GM18907 (cell line): ENCODE results near the gene FTCD.

ENCODE experiments used
- ATAC-seq: cut with Tn5 transposase; IDR thresholded peaks from one replicate; pipeline ENCODE4 v1.9.1; 2021; ENCODE audit warnings: mild to moderate bottlenecking, moderate library complexity; ENCODE audit not compliant: unreplicated experiment

FTCD gene

DNA sequence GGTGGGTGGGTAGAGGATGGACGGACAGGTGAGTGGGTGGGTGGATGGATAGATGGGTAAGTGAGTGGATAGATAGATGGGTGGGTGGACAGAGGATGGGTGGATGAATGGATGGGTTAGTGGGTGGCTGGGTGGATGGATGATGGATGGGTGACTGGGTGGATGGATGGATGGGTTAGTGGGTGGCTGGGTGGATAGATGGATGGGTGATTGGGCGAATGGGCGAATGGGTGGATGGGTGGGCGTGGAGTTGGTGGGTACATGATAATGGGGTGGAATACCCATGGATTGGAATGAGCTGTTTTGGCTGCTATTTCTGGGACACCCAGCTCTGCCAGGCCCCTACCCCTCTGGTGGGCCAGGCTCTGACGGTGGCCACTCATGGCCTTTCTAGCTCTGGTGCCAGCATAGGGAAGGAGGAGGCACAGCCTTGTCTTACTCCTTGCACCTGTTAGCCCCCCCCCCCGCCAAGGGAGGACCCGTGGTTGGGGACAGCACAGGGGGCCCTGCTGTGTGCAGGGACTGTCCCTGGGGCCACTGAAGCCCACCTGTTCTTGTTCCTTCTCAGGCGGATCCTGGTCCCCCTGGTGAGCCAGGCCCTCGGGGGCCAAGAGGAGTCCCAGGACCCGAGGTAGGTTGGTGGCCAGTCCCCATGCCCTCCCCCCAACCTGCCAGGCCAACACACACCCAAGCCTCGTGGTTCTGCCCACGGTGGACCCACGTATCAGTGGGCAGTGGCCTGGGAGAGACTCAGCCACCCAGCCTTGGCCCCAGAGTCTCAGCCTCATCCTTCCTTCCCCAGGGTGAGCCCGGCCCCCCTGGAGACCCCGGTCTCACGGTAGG, 31.1 kb downstream of the FTCD start:
- no peak for ATAC-seq

DNA sequence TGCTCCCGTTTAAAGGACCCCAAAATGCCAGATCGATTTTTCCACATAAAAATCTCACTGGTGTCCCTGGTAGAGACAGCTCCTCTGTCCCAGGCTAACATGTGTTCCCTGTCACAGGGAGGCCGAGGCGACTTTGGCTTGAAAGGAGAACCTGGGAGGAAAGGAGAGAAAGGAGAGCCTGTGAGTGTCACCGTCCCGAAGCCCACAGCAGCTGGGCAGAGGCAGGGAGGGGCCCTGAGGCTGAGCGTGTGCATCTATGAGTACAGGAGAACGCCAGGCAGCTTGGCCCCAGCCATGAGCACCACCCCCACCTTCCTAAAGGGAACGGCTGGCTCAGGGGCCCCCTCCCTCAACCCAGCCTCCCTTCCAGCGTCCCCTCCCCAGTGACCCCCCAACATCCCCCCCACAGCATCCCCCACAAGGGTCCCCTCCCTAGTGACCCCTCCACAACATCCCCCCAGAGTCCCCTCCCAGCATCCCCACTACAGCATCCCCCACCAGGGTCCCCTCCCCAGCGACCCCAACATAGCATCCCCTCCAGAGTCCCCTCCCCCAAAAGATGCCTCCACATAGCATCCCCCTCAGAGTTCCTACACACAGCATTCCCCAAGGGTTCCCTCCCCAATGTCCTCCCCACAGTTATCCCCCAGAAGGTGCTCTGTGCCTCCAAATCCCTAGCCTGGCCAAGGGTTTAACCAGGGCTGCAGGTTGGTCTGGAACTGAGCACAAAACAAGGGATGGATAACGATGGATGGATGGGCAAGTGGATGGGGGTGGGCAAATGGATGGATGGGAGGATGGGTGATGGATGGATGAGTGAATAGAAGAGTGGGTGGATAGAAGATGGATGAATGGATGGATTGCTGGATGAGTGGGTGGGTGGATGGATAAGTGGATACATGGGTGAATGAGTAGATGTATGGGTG, 32.4 kb downstream of the FTCD start:
- ATAC-seq = no peak

DNA sequence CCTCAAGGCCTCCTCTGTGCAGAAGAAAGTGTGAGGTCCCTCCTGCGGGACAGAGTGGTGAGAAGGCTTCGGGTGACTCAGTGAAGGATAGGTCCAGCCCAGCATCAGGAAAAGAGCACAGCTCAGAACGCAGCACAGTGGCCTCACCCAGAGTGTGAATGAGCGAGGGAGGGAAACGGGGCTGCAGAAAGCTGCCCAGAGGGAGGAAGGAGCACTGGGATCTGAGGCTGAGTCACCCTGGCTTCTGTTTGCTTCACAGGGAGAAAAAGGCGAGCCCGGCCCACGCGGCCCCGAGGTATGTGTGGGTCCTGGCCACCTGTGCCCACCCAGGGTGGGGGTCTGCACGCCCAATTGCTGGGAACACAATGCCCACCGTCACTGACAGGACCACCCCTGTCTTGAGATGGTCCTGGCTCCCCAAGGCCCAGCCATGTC, 33.1 kb downstream of the FTCD start:
- ATAC-seq = no peak

DNA sequence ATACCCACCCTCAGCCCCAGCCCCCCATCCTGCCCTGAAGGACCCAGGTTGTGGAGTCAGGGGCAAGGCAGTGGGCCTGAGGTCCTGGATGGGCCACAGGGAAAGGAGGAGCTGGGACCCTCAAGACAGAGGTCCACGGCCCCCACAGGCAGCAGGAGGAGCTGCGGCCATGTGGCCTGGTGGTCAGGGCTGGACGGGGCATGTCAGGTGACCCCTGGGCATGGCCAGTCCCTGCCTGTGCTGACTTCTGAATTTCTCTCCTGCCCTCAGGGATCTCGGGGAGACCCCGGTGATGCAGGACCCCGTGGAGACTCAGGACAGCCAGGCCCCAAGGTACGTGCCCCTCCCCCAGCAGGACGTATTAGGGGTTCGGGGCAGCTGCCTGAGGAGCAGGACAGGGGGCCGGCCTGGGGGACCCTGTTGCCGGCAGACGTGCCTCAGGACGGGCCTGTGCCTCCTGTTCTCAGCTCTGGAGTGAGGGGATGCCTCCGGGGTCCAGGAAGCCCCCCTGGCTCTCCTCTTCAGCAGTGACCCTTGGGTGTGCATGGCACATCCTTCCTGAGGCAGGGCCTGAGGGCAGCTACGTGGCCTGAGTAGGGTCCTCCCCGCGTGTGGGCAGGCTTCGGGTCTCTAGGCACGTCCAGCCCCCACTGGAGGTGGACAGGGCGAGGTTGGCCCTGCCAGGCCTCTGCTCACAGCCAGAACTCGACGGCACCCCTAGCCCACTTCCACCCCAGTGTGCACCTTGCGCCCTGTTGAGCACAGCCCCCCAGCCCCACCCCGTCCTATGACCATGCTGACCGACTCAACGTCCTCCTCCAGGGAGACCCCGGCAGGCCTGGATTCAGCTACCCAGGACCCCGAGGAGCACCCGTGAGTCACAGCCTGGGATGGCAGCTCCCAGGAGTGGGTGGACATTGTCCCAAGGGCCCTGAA, 33.8 kb downstream of the FTCD start:
- no peak for ATAC-seq

DNA sequence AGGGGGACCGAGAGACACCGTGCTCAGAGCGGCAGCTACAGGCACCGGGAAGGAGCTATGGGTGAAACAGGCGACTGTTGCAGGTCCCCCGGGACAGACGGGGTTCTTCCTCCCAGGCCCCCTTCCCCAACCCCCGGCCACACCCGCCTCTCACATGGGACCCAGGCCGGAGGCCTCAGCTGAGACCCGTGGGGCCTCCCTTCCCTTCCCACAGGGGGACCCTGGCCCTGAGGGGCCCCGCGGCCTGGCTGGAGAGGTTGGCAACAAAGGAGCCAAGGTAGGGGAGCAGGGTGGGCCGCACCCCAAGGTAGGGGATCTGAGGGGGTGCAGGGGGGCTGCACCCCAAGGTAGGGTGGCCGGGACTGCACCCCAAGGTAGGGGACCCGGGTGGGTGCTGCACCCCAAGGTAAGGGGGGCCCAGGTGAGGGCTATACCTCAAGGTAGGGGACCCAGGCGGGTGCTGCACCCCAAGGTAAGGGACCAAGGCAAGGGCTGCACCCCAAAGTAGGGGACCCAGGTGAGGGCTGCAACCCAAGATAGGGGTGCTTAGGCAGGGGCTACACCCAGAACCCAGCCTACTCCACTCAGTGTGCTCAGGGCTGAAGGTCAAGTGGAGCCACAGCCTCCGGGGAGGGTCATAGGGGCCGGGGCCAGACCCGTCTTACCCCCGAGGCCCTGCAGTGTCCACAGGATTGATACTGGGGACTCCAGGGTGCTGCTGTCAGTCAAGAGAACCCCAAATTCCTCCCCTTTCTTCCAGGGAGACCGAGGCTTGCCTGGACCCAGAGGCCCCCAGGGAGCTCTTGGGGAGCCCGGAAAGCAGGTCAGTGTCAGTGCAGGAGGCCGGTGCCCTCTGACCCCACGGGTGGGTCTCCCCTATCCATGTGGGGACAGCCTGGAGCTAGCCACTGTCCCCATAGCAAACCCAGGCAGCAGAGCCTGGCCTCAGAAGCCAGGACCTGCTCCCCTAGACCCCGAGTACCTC, 34.8 kb downstream of the FTCD start:
- ATAC-seq = no peak

DNA sequence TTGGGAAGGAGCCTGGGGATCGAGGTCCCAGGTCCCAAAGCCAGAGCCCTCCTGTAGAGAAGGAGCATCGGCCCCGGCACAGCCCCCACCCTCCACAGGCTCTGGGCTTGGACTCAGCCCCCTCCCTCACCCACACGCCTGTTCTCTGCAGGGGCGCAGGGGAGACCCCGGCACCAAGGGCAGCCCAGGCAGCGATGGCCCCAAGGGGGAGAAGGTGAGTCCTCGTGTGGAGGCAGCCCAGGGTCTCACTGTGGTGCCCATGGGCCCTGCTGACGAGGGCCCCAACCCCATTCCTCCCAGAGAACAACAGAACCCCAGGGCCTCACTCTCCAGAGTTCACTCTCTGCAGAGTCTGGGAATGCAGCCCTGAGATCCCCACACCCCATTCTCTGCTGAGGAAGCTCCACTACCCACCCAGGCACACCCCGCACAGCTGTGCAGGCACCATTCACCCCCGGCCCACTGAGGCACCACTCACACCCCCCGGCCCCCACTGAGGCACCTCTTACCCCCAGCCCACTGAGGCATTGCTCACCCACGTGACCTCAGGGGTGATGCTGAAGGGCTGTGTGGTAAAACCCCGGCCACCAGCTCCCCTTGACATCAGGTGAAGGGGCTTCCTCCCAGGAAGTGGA, 35.6 kb downstream of the FTCD start:
- no peak for ATAC-seq

DNA sequence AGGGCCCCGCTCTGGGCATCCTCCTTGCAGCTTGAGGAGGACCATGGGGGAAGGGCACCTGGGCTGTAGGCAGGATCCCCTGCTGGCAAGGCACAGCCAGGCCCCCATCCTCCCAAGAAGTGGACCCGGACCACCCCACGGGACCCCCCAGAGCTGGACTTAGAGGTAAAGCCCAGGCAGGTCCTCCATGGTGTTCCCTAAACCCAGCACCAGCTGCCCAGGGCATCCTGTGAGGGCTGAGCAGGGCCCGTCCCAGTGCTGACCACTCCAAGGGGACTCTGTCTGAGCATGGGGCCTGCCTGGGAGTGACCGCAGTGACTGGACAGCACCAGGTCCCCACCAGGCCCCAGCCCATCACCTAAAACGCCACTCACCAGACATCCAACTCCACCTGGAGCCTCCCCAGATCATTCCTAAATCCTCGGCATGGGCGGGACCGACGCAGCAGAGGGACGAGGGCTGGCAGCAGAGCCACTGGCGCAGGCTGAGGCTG, 36.2 kb downstream of the FTCD start:
- ATAC-seq = no peak

DNA sequence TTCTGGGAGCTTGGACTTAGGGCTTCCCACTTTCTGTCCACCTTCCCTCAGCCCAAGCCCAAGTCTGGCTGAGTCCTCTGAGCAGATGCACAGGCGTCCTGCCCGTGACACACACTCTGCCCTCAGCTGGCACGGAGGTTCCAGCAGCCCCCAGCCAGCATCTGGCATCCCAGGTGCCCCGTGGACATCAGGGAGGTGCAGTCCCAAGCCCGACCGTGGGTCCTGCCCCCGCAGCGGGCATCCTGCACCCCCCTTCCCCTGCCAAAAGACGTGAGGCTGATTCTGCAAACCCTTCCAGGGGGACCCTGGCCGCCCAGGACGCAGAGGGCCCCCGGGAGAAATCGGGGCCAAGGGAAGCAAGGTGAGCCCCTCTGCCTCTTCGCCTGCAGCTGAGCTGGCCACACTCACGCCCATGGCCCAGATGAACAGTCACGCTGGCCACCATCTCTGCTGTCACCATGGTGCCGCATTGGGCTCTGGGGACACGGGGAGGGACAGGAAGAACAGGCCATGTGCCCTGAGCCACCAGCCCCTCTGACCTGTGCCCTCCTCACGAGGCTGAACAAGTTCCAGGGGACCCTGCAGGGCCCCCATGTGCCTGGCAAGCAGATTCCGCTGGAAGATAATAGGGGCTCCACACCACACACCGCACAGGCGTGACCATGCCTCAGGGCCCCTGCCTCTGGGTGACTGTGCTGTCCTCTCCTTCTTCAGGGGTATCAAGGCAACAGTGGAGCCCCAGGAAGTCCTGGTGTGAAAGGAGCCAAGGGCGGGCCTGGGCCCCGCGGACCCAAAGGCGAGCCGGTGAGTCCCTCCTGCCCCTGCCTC, 36.8 kb downstream of the FTCD start:
- ATAC-seq = no peak

DNA sequence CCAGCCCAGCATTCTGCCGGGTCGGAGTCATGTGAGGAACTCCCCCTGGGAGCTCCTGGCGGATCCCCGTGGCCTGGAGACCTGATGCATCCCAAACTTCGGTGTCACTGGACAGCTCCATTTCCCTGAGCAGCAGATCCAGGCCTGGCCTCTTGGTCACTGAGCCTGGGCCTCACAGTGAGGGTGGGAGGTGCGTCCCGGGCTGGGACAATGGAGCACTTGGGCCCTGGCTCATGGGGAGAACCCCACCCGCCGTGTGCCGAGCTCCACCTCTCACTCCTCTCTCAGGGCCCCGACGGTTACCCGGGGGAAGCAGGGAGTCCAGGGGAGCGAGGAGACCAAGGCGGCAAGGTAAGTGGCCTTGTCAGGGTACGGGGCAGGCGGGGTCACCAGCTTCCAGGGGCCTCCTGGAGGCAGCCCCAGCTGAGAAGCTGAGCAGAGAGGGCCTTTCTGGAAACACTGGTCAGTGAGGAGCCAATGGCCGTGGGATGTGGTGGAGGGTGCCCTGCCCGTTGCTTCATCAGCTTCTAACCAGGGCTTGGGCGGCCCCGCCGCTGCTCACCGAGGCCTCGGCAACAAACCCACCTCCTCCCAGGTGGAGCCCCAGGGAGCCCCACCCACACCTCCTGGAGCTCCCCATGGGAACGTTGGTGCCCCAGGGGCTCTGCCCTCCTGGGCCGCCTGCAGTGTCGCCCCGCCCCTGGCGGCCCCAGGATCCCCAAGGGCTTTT, 37.6 kb downstream of the FTCD start:
- ATAC-seq = no peak

DNA sequence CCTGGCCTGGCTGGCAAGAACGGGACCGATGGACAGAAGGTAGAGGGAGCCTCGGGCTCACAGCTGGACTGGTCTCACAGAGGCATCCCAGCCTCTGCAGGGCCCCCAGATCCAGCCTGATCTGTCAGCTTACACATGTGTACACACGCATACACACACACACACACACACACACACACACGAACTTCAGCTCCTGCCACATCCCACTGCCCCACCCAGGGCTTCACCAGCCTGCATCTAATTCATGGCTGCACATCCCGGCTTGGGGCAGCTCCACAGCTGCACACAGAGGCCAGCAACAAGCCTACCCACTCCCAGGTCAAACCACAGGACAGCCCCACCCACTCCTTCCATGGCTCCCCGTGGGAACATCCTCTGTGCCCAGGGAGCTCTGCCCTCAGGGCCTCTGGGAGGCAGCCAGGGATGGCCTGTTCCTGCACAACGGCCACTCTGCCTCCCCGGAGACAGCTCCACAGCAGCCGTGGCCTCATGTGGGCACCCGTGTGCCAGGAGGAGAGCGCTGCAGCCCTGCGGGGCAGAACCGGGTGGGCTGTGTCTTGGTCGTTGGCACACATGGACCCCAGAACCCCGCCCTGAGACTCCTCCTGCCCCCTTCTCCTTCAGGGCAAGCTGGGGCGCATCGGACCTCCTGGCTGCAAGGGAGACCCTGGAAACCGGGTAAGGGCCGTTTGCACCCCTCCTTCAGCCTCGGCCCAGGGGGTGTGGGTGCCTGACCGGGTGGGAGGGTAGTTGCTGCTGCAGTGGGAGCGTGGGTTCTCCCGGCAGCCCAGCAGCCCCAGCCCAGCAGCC, 38.4 kb downstream of the FTCD start:
- ATAC-seq = no peak

DNA sequence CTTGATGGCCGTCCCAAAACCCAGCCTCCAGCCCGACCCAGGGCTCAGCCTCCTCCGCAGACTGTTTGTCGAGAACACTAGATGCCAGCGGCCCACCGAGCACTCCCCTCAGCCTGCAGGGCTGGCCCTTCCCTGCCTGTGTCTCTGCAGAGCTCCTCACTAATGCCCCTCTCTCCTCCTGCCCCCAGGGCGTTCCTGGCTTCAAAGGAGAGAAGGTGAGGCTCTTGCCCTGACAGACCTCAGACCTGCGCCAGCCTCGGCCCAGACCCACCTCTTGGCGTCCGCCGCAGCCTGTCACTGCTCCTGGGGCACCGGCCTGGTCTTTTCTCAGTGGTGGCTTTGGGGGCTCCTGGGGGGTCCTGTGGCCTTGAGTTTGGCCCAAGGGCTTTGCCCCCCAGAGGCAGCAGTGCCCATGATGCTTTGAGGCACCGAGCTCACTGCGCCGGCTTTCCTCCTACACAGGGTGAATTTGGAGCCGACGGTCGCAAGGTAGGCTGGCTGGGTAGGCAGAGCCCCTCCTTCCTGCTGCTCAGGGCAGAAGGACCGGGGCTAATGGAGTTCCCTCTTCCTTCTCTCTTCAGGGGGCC, 39.1 kb downstream of the FTCD start:
- ATAC-seq = no peak

DNA sequence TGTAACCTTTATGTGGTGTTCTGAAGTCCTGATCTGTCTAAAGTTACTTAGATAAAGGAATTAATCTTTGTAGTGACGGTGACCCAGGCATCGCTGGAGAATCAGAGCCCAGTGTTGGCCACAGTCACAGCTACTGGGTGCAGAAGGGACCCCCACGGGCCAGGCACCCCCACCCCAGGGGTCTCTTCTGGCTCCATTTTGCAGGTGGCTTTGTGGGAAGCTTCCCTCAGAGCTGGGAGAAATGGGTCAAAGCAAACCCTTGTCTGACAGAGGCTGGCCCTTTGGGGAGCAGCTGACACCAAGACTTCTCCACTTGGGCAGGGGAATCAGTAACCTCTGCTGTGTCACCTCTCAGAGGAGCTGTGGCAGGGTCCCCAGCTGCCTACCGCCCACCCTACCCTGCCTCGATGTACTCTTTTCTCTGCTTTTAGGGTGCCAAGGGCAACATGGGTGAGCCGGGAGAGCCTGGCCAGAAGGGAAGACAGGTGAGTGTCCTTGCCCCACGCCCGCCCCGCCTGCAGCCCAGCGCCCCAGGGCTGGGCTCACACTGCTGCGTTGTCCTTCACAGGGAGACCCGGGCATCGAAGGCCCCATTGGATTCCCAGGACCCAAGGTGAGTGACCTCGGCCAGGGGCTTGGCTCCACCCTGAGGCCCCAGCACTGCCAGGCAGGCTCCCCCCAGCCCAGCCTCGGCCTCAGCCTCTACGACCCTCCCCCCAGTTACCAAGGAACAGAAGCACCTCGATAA, 39.8 kb downstream of the FTCD start:
- no peak for ATAC-seq

DNA sequence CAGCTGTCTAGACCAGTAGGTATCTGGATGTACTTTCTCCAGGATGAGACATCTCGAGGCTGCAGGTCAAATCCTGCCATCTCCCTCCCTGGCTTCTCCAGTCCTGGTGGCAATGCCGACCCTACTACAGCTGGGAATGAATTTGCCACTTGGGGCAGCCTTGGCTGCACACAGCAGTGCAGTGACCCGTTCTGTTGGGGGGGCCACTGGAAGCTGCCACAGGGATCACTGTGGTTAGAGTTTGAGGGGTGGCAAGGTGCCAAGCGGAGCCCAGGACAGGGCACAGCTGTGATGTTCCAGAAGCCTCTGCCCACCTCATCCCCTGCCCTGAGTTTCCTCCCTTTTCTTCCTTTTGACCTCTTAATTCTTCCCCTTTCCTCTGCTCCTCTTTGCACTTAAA, 40.4 kb downstream of the FTCD start:
- no peak for ATAC-seq

DNA sequence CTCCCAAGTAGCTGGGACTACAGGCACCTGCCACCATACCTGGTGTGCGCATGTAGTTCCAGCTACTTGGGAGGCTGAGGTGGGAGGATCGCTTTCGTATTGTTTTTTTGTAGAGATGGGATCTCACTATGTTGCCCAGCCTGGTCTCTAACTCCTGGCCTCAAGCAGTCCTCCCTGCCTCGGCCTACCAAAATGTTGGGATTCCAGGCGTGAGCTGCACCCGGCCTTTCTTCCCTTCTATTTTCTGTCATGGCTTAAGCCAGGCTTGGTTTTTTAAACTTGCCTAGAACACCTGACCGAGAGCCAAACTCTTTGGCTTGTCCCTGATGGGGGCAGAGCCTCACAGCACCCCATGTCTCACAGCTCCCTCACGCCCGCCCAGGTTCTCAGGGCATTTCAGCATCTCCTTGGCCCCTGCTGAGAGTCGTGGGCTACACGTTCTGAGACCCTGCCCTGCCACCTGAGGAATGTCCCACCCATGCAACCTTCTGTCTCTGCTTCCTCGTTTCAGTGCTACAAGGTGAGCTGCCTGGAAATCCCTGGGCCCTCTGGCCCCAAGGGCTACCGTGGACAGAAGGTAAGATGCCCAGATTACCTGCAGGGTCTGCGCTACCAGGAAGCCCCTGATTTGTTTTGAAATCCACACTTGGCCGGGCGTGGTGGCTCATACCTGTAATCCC, 41.7 kb downstream of the FTCD start:
- no peak for ATAC-seq

DNA sequence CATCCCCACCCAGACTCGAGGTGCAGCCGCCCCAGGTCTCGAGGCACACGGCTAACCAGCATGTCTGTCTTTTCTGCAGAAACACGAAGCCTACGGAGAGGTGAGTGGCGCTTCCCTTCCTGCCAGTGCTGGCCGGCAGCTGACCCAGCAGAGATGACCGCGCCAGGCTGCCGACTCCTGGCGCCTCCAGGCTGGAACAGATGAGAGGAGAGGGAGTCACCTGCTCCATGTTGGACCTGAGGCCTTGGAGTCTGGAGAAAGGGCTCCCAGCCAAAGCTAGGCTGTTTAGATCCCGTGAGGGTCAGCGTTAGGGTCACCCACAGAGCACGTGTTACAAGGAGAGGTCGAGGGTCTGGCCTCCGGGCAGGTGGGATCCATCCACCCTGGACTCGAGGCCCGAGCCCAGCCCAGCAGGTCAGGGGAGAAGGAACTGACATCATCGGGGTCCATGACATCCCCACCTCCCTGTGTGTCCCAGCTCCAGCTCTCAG, 42.6 kb downstream of the FTCD start:
- no peak for ATAC-seq
